Tibial nerve (tissue), 4 donors: ENCODE data around the gene OAS3. TPM values are rescaled to one million over a fixed set of nuclear protein-coding genes. Genes with fewer than 3 reads are reported as not detected.

ENCODE experiments used
- DNase-seq, 2 donors: peaks; one replicate each; pipeline ENCODE4 v3.0.0-alpha.2; 2019; ENCODE audit warnings: low spot score in 2 of 2
- H3K27ac ChIP-seq, 4 donors: fragments of 200-600 bp; sonication (generic) in 3 of 4; one replicate each; pipeline ENCODE4 v1.5.1; 2017 to 2019; ENCODE audit warnings: mild to moderate bottlenecking in 1 of 4
- H3K27me3 ChIP-seq, 2 donors: fragments of 200-600 bp; sonication (generic) in 1 of 2; one replicate each; pipeline versions ENCODE4 v1.5.1 to v1.6.0; 2017 to 2019
- H3K36me3 ChIP-seq, 3 donors: fragments of 200-600 bp; sonication (generic); one replicate each; pipeline ENCODE4 v1.5.1; 2018 to 2019
- H3K4me1 ChIP-seq, 4 donors: fragments of 200-600 bp; sonication (generic) in 3 of 4; one replicate each; pipeline ENCODE4 v1.5.1; 2017 to 2019
- H3K4me3 ChIP-seq, 4 donors: fragments of 200-600 bp; sonication (generic) in 3 of 4; one replicate each; pipeline ENCODE4 v1.5.1; 2017 to 2019; ENCODE audit warnings: mild to moderate bottlenecking in 1 of 4, moderate library complexity in 1 of 4
- H3K9me3 ChIP-seq, 4 donors: fragments of 200-600 bp; sonication (generic) in 3 of 4; one replicate each; pipeline ENCODE4 v1.5.1; 2017 to 2019
- CTCF ChIP-seq, 5 experiments: fragments of 200-600 bp in 3 of 5; fragments of 450-650 bp in 2 of 5; sonication (generic) in 3 of 5; IDR thresholded peaks; one replicate each; pipeline ENCODE4 v1.5.1; 2016 to 2019; ENCODE audit warnings: antibody characterized with exemption in 5 of 5, mild to moderate bottlenecking in 3 of 5, moderate library complexity in 2 of 5
- EP300 ChIP-seq, 2 donors: sonication (generic); formaldehyde crosslinking; IDR thresholded peaks; one replicate each; pipeline ENCODE4 v1.6.1; 2017; ENCODE audit warnings: antibody characterized with exemption in 2 of 2, mild to moderate bottlenecking in 1 of 2
- POLR2A ChIP-seq, 2 donors: fragments of 450-650 bp; IDR thresholded peaks; one replicate each; pipeline ENCODE4 v1.6.1; 2017; ENCODE audit warnings: antibody characterized with exemption in 2 of 2, mild to moderate bottlenecking in 2 of 2, moderate library complexity in 2 of 2
- WGBS, 2 donors: methylation state at CpG; one replicate each; pipeline ENCODE4 v1.1.5; 2018; 5-methylcytosine and 5-hydroxymethylcytosine counted together
- total RNA-seq, 4 donors: library from RNA; depleted of rRNA; stranded (reverse); fragments of >200 nt; gene quantifications; one replicate each; pipeline ENCODE4 v1.1.0, GENCODE V29; 2016

OAS3 gene
- total RNA-seq, 4 donors from 2014 or later = 5.7 to 16.5 (median 11.3) TPM

- H3K36me3 ChIP-seq = peaks cover 0 to 20% (median 0%) of the 10 kb centered on the region in 3 donors
- no peak overlapping the region for H3K4me3 ChIP-seq
- DNase-seq = no peak
- H3K27ac ChIP-seq = no peak overlapping the region
- 34 to 39% methylated on average over 9 of the region's 9 CpGs for WGBS, 2 donors
- H3K27me3 ChIP-seq = no peaks in the 10 kb centered on the region
- peaks cover 0 to 3% (median 0%) of the 10 kb centered on the region in 4 donors for H3K9me3 ChIP-seq
- H3K4me1 ChIP-seq = no peaks in the 10 kb centered on the region
- TF ChIP-seq POLR2A (IDR thresholded peaks at IDR 0.05) (no peak), EP300 (IDR thresholded peaks at IDR 0.05) (no peak), CTCF (IDR thresholded peaks at IDR 0.05) (no peak)
Observed at GRCh38 chr12:113014565-113014964, 76.3 kb downstream of the OAS3 start.

GRCh38 chr12:113016796-113017195, 78.5 kb downstream of the OAS3 start:
- Histone ChIP-seq H3K9me3 (no peaks in the 10 kb centered on the region), H3K27me3 (no peaks in the 10 kb centered on the region), H3K27ac (no peak overlapping the region), H3K4me1 (no peaks in the 10 kb centered on the region), H3K36me3 (no peaks in the 10 kb centered on the region), H3K4me3 (no peak overlapping the region)
- 68 to 78% methylated on average over 5 of the region's 5 CpGs for WGBS, 2 donors
- no peak for DNase-seq
- TF ChIP-seq POLR2A (IDR thresholded peaks at IDR 0.05) (no peak), CTCF (IDR thresholded peaks at IDR 0.05) (no peak), EP300 (IDR thresholded peaks at IDR 0.05) (no peak)

GRCh38 chr12:113019025-113019424, 80.8 kb downstream of the OAS3 start:
- TF ChIP-seq CTCF (IDR thresholded peaks at IDR 0.05) = no peak
- TF ChIP-seq EP300 (IDR thresholded peaks at IDR 0.05) = no peak
- no peak for TF ChIP-seq POLR2A (IDR thresholded peaks at IDR 0.05)
- 39 to 50% methylated on average over 4 of the region's 4 CpGs for whole genome bisulfite sequencing, 2 donors

GRCh38 chr12:113021500-113021899, 83.2 kb downstream of the OAS3 start:
- H3K9me3 ChIP-seq = no peaks in the 10 kb centered on the region
- no peak overlapping the region for H3K27ac ChIP-seq
- H3K36me3 ChIP-seq = no peaks in the 10 kb centered on the region
- H3K4me1 ChIP-seq = no peaks in the 10 kb centered on the region
- 91 to 95% methylated on average over 1 of the region's 1 CpG for WGBS, 2 donors
- DNase-seq = no peak
- no peak overlapping the region for H3K4me3 ChIP-seq
- no peaks in the 10 kb centered on the region for H3K27me3 ChIP-seq
- TF ChIP-seq POLR2A (IDR thresholded peaks at IDR 0.05) (no peak), EP300 (IDR thresholded peaks at IDR 0.05) (no peak), CTCF (IDR thresholded peaks at IDR 0.05) (no peak)

More at GRCh38 chr12:113019025-113019424, 80.8 kb downstream of the OAS3 start:
- H3K27ac ChIP-seq = no peak overlapping the region
- no peaks in the 10 kb centered on the region for H3K9me3 ChIP-seq
- no peaks in the 10 kb centered on the region for H3K4me1 ChIP-seq
- H3K4me3 ChIP-seq = no peak overlapping the region
- no peaks in the 10 kb centered on the region for H3K36me3 ChIP-seq
- no peaks in the 10 kb centered on the region for H3K27me3 ChIP-seq
- no peak for DNase-seq

Other genes starting within 250 kb of the OAS3 start
- gene RPH3A, start 146.7 kb upstream of the OAS3 start, total RNA-seq = not detected
- gene OAS1, start 31.5 kb upstream of the OAS3 start, total RNA-seq = 10 to 100 TPM in 2 of 4 donors, 1 to 10 TPM in 2; 8.2 to 22.8 (median 11.3) TPM
- gene OAS2, start 40.0 kb downstream of the OAS3 start, total RNA-seq = 10 to 100 TPM in 1 of 4 donors, 1 to 10 TPM in 3; 3.1 to 28.4 (median 6.3) TPM
- 10 to 100 TPM; 17.3 to 38.1 (median 25.4) TPM for gene DTX1, start 118.3 kb downstream of the OAS3 start, total RNA-seq
- 1 to 10 TPM in 3 of 4 donors, under 1 TPM in 1; 0.87 to 5.2 (median 3.3) TPM for gene RASAL1, start 197.3 kb downstream of the OAS3 start, total RNA-seq
- gene CFAP73, start 211.2 kb downstream of the OAS3 start, total RNA-seq = not detected
- 100 to 1,000 TPM in 1 of 4 donors, 10 to 100 TPM in 3; 49.4 to 105 (median 83.0) TPM for gene DDX54, start 247.0 kb downstream of the OAS3 start, total RNA-seq
- 10 to 100 TPM in 3 of 4 donors, 1 to 10 TPM in 1; 8.3 to 27.5 (median 14.1) TPM for gene RITA1, start 247.2 kb downstream of the OAS3 start, total RNA-seq